SK-N-SH (cell line): ENCODE measurements around the gene AIF1. TPM values are rescaled to one million over a fixed set of nuclear protein-coding genes. Genes with fewer than 3 reads are reported as not detected.

Source experiments
- CTCF ChIA-PET: fragments of 300-600, 350-600 bp; formaldehyde crosslinking; extraction: SDS; loops from one replicate; lab custom pipeline; 2021; lab: Yijun Ruan, JAX
- POLR2A ChIA-PET: fragments of 350-600 bp; sonication (Branson Sonifier 250); formaldehyde crosslinking; extraction: SDS; loops from one replicate; lab custom pipeline; 2020; ENCODE audit warnings: antibody characterized with exemption, inconsistent platforms; lab: Yijun Ruan, JAX
- DNase-seq: peaks from one replicate; pipeline ENCODE4 v3.0.0; 2012
- H2AFZ ChIP-seq: fragments of 200-600 bp; sonication (generic); 2 replicates; pipeline ENCODE4 v1.8.1; 2016; ENCODE audit warnings: antibody characterized with exemption, mild to moderate bottlenecking, low read depth
- H3F3A ChIP-seq: fragments of 200-600 bp; sonication (generic); replicated peaks from 2 replicates; pipeline ENCODE3; 2016; ENCODE audit warnings: antibody characterized with exemption, mild to moderate bottlenecking; ENCODE audit not compliant: insufficient read depth
- H3K27ac ChIP-seq, 2 experiments: fragments of 200-500 bp in 1 of 2; fragments of 200-600 bp in 1 of 2; sonication (Bioruptor generic) in 1 of 2; sonication (generic), shearing (Covaris generic) in 1 of 2; 2 replicates each; pipeline versions ENCODE4 v1.5.1 to v1.6.1; 2014 to 2016; ENCODE audit warnings: low read depth in 2 of 2, inconsistent platforms in 1 of 2, low read length in 1 of 2, mild to moderate bottlenecking in 1 of 2, mixed read lengths in 1 of 2
- H3K27me3 ChIP-seq: fragments of 200-600 bp; sonication (generic), shearing (Covaris generic); 2 replicates; pipeline ENCODE4 v1.6.1; 2016; ENCODE audit warnings: mixed run types; ENCODE audit not compliant: insufficient read depth
- H3K36me3 ChIP-seq, 2 experiments: fragments of 200-500 bp in 1 of 2; fragments of 200-600 bp in 1 of 2; sonication (Bioruptor generic) in 1 of 2; sonication (generic) in 1 of 2; replicated peaks in 1 of 2; 2 replicates each; pipeline versions ENCODE3 to v1.5.1; 2014 to 2016; ENCODE audit warnings: low read length in 1 of 2, mild to moderate bottlenecking in 1 of 2; ENCODE audit not compliant: insufficient read depth in 2 of 2, control insufficient read depth in 1 of 2
- H3K4me1 ChIP-seq, 2 experiments: fragments of 200-500 bp in 1 of 2; fragments of 200-600 bp in 1 of 2; sonication (Bioruptor generic) in 1 of 2; sonication (generic), shearing (Covaris generic) in 1 of 2; 2 replicates each; pipeline versions ENCODE4 v1.5.1 to v1.6.1; 2014 to 2016; ENCODE audit warnings: low read depth in 1 of 2, low read length in 1 of 2, mixed run types in 1 of 2; ENCODE audit not compliant: insufficient read depth in 2 of 2, control insufficient read depth in 1 of 2
- H3K4me2 ChIP-seq: fragments of 200-600 bp; sonication (generic), shearing (Covaris generic); 2 replicates; pipeline ENCODE4 v1.6.1; 2017; ENCODE audit warnings: mixed run types
- H3K4me3 ChIP-seq, 2 experiments: fragments of 200-500 bp in 1 of 2; fragments of 200-600 bp in 1 of 2; sonication (Bioruptor generic) in 1 of 2; sonication (generic), shearing (Covaris generic) in 1 of 2; 2 replicates each; pipeline versions ENCODE4 v1.5.1 to v1.8.1; 2014 to 2016; ENCODE audit warnings: low read depth in 2 of 2, inconsistent platforms in 1 of 2, low read length in 1 of 2, mild to moderate bottlenecking in 1 of 2, mixed read lengths in 1 of 2, moderate library complexity in 1 of 2
- H3K79me2 ChIP-seq: fragments of 200-600 bp; sonication (generic); 2 replicates; pipeline ENCODE4 v1.8.1; 2017; ENCODE audit warnings: mild to moderate bottlenecking; ENCODE audit not compliant: insufficient read depth
- H3K9ac ChIP-seq: fragments of 200-600 bp; sonication (generic); 2 replicates; pipeline ENCODE4 v1.6.1; 2017; ENCODE audit warnings: mixed run types
- H3K9me2 ChIP-seq: fragments of 200-600 bp; sonication (generic); 2 replicates; pipeline ENCODE4 v1.6.1; 2017; ENCODE audit warnings: mixed run types
- H3K9me3 ChIP-seq: fragments of 200-600 bp; sonication (generic); 2 replicates; pipeline ENCODE4 v1.6.1; 2017; ENCODE audit warnings: mixed run types, mild to moderate bottlenecking, moderate library complexity
- H4K20me1 ChIP-seq: fragments of 200-600 bp; sonication (generic); 2 replicates; pipeline ENCODE4 v1.6.1; 2017; ENCODE audit warnings: mild to moderate bottlenecking, mixed run types; ENCODE audit not compliant: insufficient read depth
- CHD2 ChIP-seq: fragments of 150-350 bp; IDR thresholded peaks from 2 replicates; pipeline ENCODE4 v1.6.1; 2018; ENCODE audit warnings: low read length; ENCODE audit not compliant: partially characterized antibody
- EP300 ChIP-seq, 2 experiments: IDR thresholded peaks; 2 replicates each; pipeline versions ENCODE4 v1.4.0 to v1.6.1; 2012; ENCODE audit warnings: borderline replicate concordance in 1 of 2, low read depth in 1 of 2, low read length in 1 of 2
- FOXM1 ChIP-seq: IDR thresholded peaks from 2 replicates; pipeline ENCODE4 v1.4.0; 2012; ENCODE audit warnings: low read depth, mild to moderate bottlenecking
- PBX3 ChIP-seq: IDR thresholded peaks from 2 replicates; pipeline ENCODE4; 2012
- SMC3 ChIP-seq: IDR thresholded peaks from 2 replicates; pipeline ENCODE4 v1.6.1; 2012; ENCODE audit warnings: low read depth, low read length, improper control_type of control experiment
- TCF12 ChIP-seq: IDR thresholded peaks from 2 replicates; pipeline ENCODE4 v1.4.0; 2012
- USF2 ChIP-seq: fragments of 150-350 bp; IDR thresholded peaks from 2 replicates; pipeline ENCODE4 v1.6.1; 2017; ENCODE audit warnings: antibody characterized with exemption, low read length, low read depth, borderline replicate concordance
- WGBS: methylation state at CpG from one replicate; pipeline ENCODE4 v1.1.6; 2017; ENCODE audit warnings: low lambda C conversion rate; 5-methylcytosine and 5-hydroxymethylcytosine counted together
- polyA plus RNA-seq, 3 experiments: library from polyadenylated mRNA; depleted of rRNA; stranded (reverse); fragments of >200 nt; gene quantifications; 2 replicates each; pipeline ENCODE4 v1.2.3, GENCODE V29; 2012

The AIF1 gene
- polyA plus RNA-seq, 1 of the 3 experiments (the other 2 are of a cell fraction), result not detected

- DNase-seq, result no peak
Observed at GRCh38 chr6:31567531-31568370, 47.3 kb upstream of the AIF1 start.

GRCh38 chr6:31568537-31568961 lies 46.5 kb upstream of the AIF1 start:
- H3K9me2 ChIP-seq, result no peaks in the 10 kb centered on the region
- POLR2A ChIA-PET, result no interaction called here
- no peak for TF ChIP-seq PBX3
- no peak for TF ChIP-seq SMC3
- TF ChIP-seq, all 33 proteins: peak for 0
- Histone ChIP-seq H3K9ac (no peak overlapping the region), H2AFZ (no peak overlapping the region), H3K36me3 (no peaks in the 10 kb centered on the region), H4K20me1 (no peaks in the 10 kb centered on the region), H3K9me3 (no peaks in the 10 kb centered on the region; the same call in 1 of the 2 replicates), H3F3A (peaks cover 7% of the 10 kb centered on the region), H3K79me2 (no peaks in the 10 kb centered on the region), H3K4me3 (no peak overlapping the region), H3K27me3 (no peaks in the 10 kb centered on the region), H3K4me2 (no peak overlapping the region), H3K27ac (no peak overlapping the region), H3K4me1 (no peaks in the 10 kb centered on the region)
- no peak for DNase-seq
- CTCF ChIA-PET, result interaction anchor here (1.4 to 5.4 kb wide), 4 partner anchors 12 to 30 kb away, joined by 6 to 22 read pairs (median 12); partner anchors contain the start of genes ATP6V1G2 and LTB
- 90% methylated on average over 3 of the region's 3 CpGs for WGBS

More at GRCh38 chr6:31567531-31568370, 47.3 kb upstream of the AIF1 start:
- CTCF ChIA-PET, result interaction anchor here (0.7 to 5.4 kb wide), 5 partner anchors 13 to 144 kb away, joined by 4 to 22 read pairs (median 6); partner anchors contain the start of gene LTB
- no peaks in the 10 kb centered on the region for H4K20me1 ChIP-seq
- H3K79me2 ChIP-seq, result no peaks in the 10 kb centered on the region
- no peak overlapping the region for H3K4me3 ChIP-seq
- H3K9ac ChIP-seq, result no peak overlapping the region
- H2AFZ ChIP-seq, result no peak overlapping the region
- H3K27ac ChIP-seq, result no peak overlapping the region
- peaks cover 13% of the 10 kb centered on the region for H3F3A ChIP-seq
- 85% methylated on average over 9 of the region's 9 CpGs for WGBS
- POLR2A ChIA-PET, result no interaction called here
- TF ChIP-seq CHD2 (no peak), FOXM1 (no peak), EP300 (IDR thresholded peaks at IDR 0.05; ENCODE audit: borderline replicate concordance in 1 of 2, low read depth in 1 of 2, low read length in 1 of 2) (no peak), TCF12 (no peak), USF2 (no peak)
- H3K36me3 ChIP-seq, result no peaks in the 10 kb centered on the region
- H3K9me2 ChIP-seq, result no peaks in the 10 kb centered on the region
- no peak overlapping the region for H3K4me2 ChIP-seq
- H3K9me3 ChIP-seq, result no peaks in the 10 kb centered on the region; the same call in 1 of the 2 replicates
- H3K4me1 ChIP-seq, result peaks cover 0 to 3% of the 10 kb centered on the region in 2 experiments; a peak in 1 of 4 replicates
- no peaks in the 10 kb centered on the region for H3K27me3 ChIP-seq
